Measurements from ENCODE around the gene DGAT2. TPM values are rescaled to one million over a fixed set of nuclear protein-coding genes. Genes with fewer than 3 reads are reported as not detected.
A peak's percentile ranks its signal among the peaks of the same experiment; 100 is the strongest.
"Not testable (repeated sequence)": the region's sequence is repeated elsewhere in the genome, so short reads cannot be mapped to it uniquely, and the experiment has no call there.

The DGAT2 gene
- total RNA-seq, 1 donor from 2014 or later, result 1.7 TPM

DNA sequence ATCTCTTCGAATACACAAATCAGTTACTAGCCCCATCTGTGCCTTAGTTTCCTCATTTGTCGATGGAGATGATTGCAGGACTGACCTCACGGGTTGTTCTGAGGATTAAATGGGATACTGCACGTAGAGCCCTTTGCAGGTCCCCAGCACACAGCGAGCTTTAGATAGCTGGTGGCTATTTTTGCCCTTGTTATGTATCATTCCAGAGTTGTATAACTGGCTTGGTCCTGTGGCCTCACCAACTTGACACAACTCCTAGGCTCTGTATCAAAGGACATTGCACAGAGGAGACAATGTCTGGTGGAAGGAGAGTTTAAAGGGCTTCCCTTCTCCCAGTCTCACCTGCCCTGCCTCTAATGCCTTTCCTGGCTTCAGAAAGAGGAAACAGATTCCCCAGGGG, 22.8 kb upstream of the DGAT2 start:
- Histone ChIP-seq H3F3A (ENCODE audit: low read depth) (no peaks in the 10 kb centered on the region), H3K9ac (no peak overlapping the region), H3K4me3 (no peak overlapping the region), H3K9me3 (ENCODE audit: low read depth) (no peaks in the 10 kb centered on the region), H4K20me1 (ENCODE audit: low read depth) (no peaks in the 10 kb centered on the region), H3K4me1 (no peaks in the 10 kb centered on the region), H3K4me2 (no peak overlapping the region), H3K27ac (no peak overlapping the region), H3K36me3 (no peaks in the 10 kb centered on the region), H3K79me2 (ENCODE audit: low read depth) (no peaks in the 10 kb centered on the region), H3K27me3 (no peaks in the 10 kb centered on the region), H2AFZ (replicated peaks) (no peak overlapping the region)
- H3K9me3 Mint-ChIP-seq, result peaks cover 12% of the 10 kb centered on the region
- peaks cover 6% of the 10 kb centered on the region for H3K4me1 Mint-ChIP-seq
- no peak overlapping the region for H3K27ac Mint-ChIP-seq
- H3K4me3 Mint-ChIP-seq, result no peak overlapping the region
- DNase-seq (ENCODE audit: low spot score), result no peak
- TF ChIP-seq EZH2 (IDR thresholded peaks at IDR 0.05) (no peak), CTCF (IDR thresholded peaks at IDR 0.05) (no peak), EZH2phosphoT487 (IDR thresholded peaks at IDR 0.05) (no peak)
- peaks cover 7% of the 10 kb centered on the region for H3K27me3 Mint-ChIP-seq (ENCODE audit: insufficient read depth, low read depth)
- H3K36me3 Mint-ChIP-seq, result no peaks in the 10 kb centered on the region

GRCh38 chr11:75748729-75749273, 19.8 kb upstream of the DGAT2 start:
- H3K27ac Mint-ChIP-seq, result peak overlapping the region; percentile 76
- not testable (repeated sequence) for H3K27me3 Mint-ChIP-seq (ENCODE audit: insufficient read depth, low read depth); H3K36me3 Mint-ChIP-seq; H3K27ac ChIP-seq; H3F3A ChIP-seq (ENCODE audit: low read depth); H3K4me3 ChIP-seq; DNase-seq (ENCODE audit: low spot score); H3K4me1 ChIP-seq; H3K4me2 ChIP-seq; H3K79me2 ChIP-seq (ENCODE audit: low read depth); H3K36me3 ChIP-seq; H3K9ac ChIP-seq; H3K4me1 Mint-ChIP-seq; H3K27me3 ChIP-seq; H3K9me3 ChIP-seq (ENCODE audit: low read depth); H4K20me1 ChIP-seq (ENCODE audit: low read depth); H3K4me3 Mint-ChIP-seq; H2AFZ ChIP-seq (replicated peaks)
- peaks cover 12% of the 10 kb centered on the region for H3K9me3 Mint-ChIP-seq

DNA sequence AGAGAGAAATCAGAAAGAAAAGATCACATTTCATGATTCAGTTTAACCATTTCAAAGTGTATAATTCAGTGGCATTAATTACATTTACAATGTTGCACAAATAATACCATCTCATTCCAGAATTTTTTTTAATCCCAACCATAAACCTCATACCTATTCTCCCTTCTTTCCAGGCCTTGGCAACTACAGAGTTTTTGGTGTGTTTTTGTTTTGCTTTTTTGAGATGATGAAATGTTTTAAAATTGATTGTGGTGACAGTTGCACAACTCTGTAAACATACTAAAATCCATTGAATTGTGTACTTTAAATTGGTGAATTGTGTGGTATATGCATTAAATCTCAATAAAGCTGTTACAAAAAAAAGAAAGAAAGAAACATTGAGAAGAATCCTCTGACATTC, 13.6 kb upstream of the DGAT2 start:
- not testable (repeated sequence) for H3K79me2 ChIP-seq (ENCODE audit: low read depth); H3K9me3 Mint-ChIP-seq; DNase-seq (ENCODE audit: low spot score); H3K4me1 Mint-ChIP-seq; H3K4me1 ChIP-seq; H3K4me3 Mint-ChIP-seq; H3K9me3 ChIP-seq (ENCODE audit: low read depth); H3K36me3 ChIP-seq; H4K20me1 ChIP-seq (ENCODE audit: low read depth); H3K36me3 Mint-ChIP-seq; H3K27me3 Mint-ChIP-seq (ENCODE audit: insufficient read depth, low read depth); H3K27ac ChIP-seq; H3K27me3 ChIP-seq; H3K4me2 ChIP-seq; H3K4me3 ChIP-seq; H3K9ac ChIP-seq; H3F3A ChIP-seq (ENCODE audit: low read depth); H3K27ac Mint-ChIP-seq; H2AFZ ChIP-seq (replicated peaks)

DNA sequence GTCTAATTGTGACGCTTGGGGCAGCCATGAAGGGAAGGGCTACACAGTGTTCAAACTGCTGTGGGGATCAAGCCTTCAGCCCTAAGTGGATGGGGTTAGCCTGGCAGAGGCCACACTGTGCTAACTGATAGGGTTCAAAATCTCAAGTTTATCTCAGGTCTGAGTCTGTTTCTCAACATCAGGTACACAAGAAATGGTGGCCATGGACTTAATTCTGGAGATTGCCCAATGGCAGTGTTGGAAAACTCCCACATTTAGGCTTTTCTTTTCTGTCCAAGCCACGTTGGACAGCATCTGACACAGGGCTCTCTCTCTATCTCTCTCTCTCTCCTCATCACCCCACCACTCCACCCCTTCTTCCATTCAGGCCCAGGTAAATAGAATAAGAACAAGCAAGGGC, 10.9 kb upstream of the DGAT2 start:
- Histone ChIP-seq H3K36me3 (no peaks in the 10 kb centered on the region), H3K4me2 (no peak overlapping the region), H3K4me1 (no peaks in the 10 kb centered on the region), H3K27me3 (no peaks in the 10 kb centered on the region), H3K9ac (no peak overlapping the region), H3F3A (ENCODE audit: low read depth) (no peaks in the 10 kb centered on the region), H3K79me2 (ENCODE audit: low read depth) (no peaks in the 10 kb centered on the region), H3K9me3 (ENCODE audit: low read depth) (no peaks in the 10 kb centered on the region), H4K20me1 (ENCODE audit: low read depth) (no peaks in the 10 kb centered on the region), H3K4me3 (no peak overlapping the region), H3K27ac (no peak overlapping the region), H2AFZ (replicated peaks) (no peak overlapping the region)
- H3K4me1 Mint-ChIP-seq, result peaks cover 5% of the 10 kb centered on the region
- H3K4me3 Mint-ChIP-seq, result no peak overlapping the region
- no peak overlapping the region for H3K27ac Mint-ChIP-seq
- peaks cover 7% of the 10 kb centered on the region for H3K27me3 Mint-ChIP-seq (ENCODE audit: insufficient read depth, low read depth)
- no peaks in the 10 kb centered on the region for H3K36me3 Mint-ChIP-seq
- H3K9me3 Mint-ChIP-seq, result no peaks in the 10 kb centered on the region
- DNase-seq (ENCODE audit: low spot score), result no peak
- TF ChIP-seq EZH2 (IDR thresholded peaks at IDR 0.05) (no peak), CTCF (IDR thresholded peaks at IDR 0.05) (no peak), EZH2phosphoT487 (IDR thresholded peaks at IDR 0.05) (no peak)

Data from neural progenitor cell (in vitro differentiated cells).